Activated naive CD4-positive, alpha-beta T cell treated with anti-CD3 and anti-CD28 coated beads, Interleukin-2, amount 50 U/mL, for 24 hours (primary cell): ENCODE results near the gene AFDN.

ENCODE experiments used
- H3K27ac Mint-ChIP-seq: one replicate; pipeline ENCODE4 v1.8.0; 2021; ENCODE audit warnings: mild to moderate bottlenecking, mixed read lengths
- H3K27me3 Mint-ChIP-seq: one replicate; pipeline ENCODE4 v1.8.0; 2021; ENCODE audit warnings: mixed read lengths
- H3K36me3 Mint-ChIP-seq: one replicate; pipeline ENCODE4 v1.8.0; 2021; ENCODE audit warnings: mixed read lengths
- H3K4me1 Mint-ChIP-seq: one replicate; pipeline ENCODE4 v1.8.0; 2021; ENCODE audit warnings: mixed read lengths
- H3K4me3 Mint-ChIP-seq: one replicate; pipeline ENCODE4 v1.8.0; 2021; ENCODE audit warnings: mild to moderate bottlenecking, mixed read lengths
- H3K9me3 Mint-ChIP-seq: one replicate; pipeline ENCODE4 v1.8.0; 2021; ENCODE audit warnings: mixed read lengths

AFDN gene

DNA sequence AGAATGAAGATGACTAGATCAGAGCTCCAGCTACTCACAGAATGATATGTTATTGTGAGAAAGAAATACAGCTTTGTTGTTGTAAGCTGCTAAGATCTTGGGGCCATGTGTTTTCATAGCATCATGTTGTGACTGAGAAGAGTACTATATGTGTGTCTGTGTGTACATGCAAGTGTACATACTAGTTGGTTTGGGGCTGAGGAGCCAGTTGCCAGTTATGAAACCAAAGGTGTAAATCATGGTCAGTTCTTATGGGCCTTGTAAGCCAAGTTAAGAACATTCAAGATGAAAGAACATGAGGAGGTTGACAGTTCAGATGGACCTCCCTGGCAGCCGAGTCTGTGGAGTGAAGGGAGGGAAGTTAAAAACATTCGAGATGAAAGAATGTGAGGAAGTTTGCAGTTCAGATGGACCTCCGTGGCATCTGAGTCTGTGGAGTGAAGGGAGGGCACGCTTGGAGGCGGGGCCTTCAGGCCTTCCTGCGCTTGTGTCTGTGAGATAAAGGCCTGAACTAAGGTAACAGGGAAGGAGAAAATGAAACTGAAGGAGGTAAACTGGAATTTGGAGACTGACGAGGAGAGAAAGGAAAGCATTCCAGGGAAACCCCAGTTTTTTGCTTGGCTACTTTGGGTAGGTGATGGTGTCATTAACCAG is 13.9 kb downstream of the AFDN start:
- Mint-ChIP-seq H3K27me3 (peaks cover 10% of the 10 kb centered on the region), H3K36me3 (no peaks in the 10 kb centered on the region), H3K9me3 (no peaks in the 10 kb centered on the region), H3K4me1 (no peaks in the 10 kb centered on the region), H3K4me3 (no peak overlapping the region), H3K27ac (no peak overlapping the region)

DNA sequence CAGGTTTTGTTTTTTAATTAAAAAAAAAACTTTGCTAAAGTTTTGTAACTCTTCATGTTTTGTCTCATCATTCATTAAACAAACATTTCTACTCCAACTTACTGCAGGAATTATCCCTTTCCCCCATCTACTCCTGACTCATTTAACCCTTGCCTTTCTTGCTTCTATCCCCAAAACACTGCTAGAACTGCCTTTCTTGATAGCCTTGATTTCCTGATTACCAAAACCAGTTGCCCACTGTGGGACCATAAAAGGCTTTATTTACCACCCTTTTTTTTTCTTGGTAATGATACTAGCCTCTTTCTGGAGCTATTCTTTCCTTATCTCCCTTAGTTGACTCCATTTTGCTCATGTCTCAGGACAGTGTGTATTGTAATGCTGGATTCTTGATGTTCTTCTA is 15.3 kb downstream of the AFDN start:
- no peaks in the 10 kb centered on the region for H3K36me3 Mint-ChIP-seq
- H3K4me1 Mint-ChIP-seq, result no peaks in the 10 kb centered on the region
- no peak overlapping the region for H3K27ac Mint-ChIP-seq
- H3K4me3 Mint-ChIP-seq, result no peak overlapping the region
- no peaks in the 10 kb centered on the region for H3K9me3 Mint-ChIP-seq
- peaks cover 8% of the 10 kb centered on the region for H3K27me3 Mint-ChIP-seq

DNA sequence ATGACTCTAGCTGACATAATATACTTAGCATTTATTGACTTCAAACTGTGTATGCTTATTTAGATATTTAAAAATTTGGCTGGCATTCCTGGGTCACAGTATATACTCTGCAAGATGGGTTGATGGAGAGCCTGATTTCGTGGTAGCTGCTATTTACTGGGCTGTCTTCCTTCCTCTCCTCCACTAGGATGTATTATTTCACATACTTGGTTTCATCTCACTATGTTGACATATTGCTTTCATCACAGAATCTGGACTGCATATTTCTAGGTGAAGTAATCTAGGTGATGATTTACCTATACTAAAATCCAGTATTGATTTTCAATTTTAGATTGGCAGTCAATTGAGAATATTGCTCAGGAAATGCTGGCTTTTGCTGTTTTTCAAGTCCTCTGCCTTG is 15.7 kb downstream of the AFDN start:
- no peaks in the 10 kb centered on the region for H3K9me3 Mint-ChIP-seq

DNA sequence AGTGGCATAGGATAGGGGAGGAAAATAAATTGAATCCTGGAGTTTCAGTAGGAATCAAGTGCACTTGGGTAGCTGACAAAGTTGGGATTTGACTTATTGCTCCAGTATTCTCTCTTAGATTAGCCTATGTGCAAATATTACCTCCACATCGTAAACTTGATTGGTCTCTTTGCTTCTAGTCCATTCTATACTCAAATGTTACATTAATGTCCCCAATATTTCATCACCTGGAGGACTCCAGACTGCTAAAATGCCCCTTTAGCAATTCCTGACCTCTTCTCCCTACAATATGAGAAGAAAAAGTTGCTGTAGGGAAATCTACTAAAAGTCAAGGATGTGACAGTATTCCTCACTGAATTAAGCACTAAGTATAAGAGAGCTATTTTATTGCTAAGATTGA is 16.3 kb downstream of the AFDN start:
- H3K27ac Mint-ChIP-seq, result no peak overlapping the region
- H3K27me3 Mint-ChIP-seq, result peaks cover 7% of the 10 kb centered on the region
- H3K4me1 Mint-ChIP-seq, result no peaks in the 10 kb centered on the region
- no peak overlapping the region for H3K4me3 Mint-ChIP-seq
- no peaks in the 10 kb centered on the region for H3K9me3 Mint-ChIP-seq
- no peaks in the 10 kb centered on the region for H3K36me3 Mint-ChIP-seq

More for the DNA sequence above, 15.7 kb downstream of the AFDN start:
- Mint-ChIP-seq H3K4me3 (no peak overlapping the region), H3K4me1 (no peaks in the 10 kb centered on the region), H3K36me3 (no peaks in the 10 kb centered on the region), H3K27ac (no peak overlapping the region), H3K27me3 (peaks cover 8% of the 10 kb centered on the region)

DNA sequence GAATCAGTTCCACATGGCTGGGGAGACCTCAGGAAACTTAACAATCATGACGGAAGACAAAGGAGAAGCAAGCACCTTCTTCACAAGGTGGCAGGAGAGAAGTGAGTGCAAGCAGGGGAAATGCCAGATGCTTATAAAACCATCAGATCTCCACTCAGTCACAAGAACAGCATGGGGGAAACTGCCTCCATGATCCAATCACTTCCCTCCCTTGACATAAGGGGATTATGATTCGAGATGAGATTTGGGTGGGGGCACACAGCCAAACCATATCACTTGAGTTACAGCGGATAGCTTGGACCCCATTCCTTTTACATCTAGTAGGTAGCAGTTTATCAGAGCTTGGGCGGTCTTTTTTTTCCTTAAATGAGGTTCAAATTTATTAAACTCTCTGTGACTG is 19.1 kb downstream of the AFDN start:
- Mint-ChIP-seq H3K36me3 (no peaks in the 10 kb centered on the region), H3K4me3 (no peak overlapping the region), H3K9me3 (no peaks in the 10 kb centered on the region), H3K27me3 (peaks cover 12% of the 10 kb centered on the region), H3K4me1 (no peaks in the 10 kb centered on the region), H3K27ac (no peak overlapping the region)

DNA sequence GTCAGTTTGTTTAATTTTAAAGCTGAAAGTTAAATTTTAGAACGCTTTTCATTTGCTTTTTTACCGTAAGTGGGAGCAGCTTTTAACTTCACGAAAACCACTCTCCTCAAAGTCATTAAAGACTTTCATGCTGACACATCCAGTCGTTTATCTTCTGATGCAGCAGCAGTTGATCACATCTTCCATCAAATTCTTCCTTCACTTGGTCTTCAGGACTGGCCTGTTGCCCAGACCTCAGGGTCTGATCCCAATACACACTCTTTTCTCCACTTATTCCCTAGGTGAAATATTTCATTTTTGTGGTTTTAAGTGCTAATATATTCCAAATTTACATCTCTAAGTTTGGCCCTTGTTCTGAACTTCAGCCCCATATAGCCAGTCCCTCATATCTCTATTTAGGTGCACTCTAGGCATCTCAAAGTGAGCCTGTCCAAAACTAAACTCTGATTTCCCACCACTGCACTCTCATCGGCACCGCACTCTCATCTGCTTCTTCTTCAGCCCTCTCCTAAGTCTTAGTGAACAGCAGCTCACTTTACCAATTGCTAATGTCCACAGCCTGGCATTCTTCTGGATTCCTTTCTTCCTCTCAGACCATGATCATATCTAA is 20.4 kb downstream of the AFDN start:
- Mint-ChIP-seq H3K27me3 (peaks cover 17% of the 10 kb centered on the region), H3K27ac (no peak overlapping the region), H3K9me3 (no peaks in the 10 kb centered on the region), H3K4me1 (no peaks in the 10 kb centered on the region), H3K36me3 (no peaks in the 10 kb centered on the region), H3K4me3 (no peak overlapping the region)

DNA sequence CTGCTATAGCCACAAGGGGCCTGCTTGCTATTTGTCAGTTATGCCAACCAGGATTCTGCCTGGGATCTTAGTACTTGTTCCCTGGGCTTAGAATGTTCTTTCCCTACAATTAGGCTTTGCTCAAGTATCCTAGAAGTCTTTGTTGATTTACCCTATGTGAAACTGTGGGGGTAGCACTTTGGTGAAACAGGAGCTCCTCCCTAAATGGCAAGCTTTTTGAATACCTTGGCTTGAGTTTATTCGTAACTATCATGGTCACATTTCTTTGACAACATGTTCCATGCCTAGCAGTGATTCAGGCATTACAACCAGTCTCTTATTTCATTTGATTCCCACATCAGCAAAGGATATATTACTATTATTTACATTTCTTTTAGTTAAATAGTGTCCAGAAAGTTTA is 21.2 kb downstream of the AFDN start:
- Mint-ChIP-seq H3K27ac (no peak overlapping the region), H3K4me3 (no peak overlapping the region), H3K27me3 (peaks cover 23% of the 10 kb centered on the region), H3K36me3 (no peaks in the 10 kb centered on the region), H3K9me3 (no peaks in the 10 kb centered on the region), H3K4me1 (no peaks in the 10 kb centered on the region)

DNA sequence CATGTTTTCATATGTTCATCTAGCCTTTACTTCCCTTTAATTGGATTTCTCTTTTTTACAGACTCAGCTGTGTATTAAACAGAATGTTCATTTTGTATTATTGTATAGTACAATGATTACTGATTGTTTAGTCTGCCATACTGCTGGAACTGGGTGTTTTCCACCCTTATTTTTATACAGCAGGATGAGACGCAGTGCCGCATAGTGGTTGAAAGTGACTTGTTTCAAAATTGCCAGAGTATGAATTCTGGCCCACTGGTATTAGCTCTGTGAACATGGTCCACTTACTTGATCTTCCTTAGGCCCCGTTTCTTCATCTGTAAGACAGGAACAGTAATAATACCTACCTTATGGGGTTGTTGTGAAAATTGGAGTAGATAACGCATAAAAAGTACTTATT is 22.1 kb downstream of the AFDN start:
- no peak overlapping the region for H3K4me3 Mint-ChIP-seq
- peaks cover 23% of the 10 kb centered on the region for H3K27me3 Mint-ChIP-seq
- H3K27ac Mint-ChIP-seq, result no peak overlapping the region
- no peaks in the 10 kb centered on the region for H3K4me1 Mint-ChIP-seq
- H3K9me3 Mint-ChIP-seq, result no peaks in the 10 kb centered on the region
- no peaks in the 10 kb centered on the region for H3K36me3 Mint-ChIP-seq

DNA sequence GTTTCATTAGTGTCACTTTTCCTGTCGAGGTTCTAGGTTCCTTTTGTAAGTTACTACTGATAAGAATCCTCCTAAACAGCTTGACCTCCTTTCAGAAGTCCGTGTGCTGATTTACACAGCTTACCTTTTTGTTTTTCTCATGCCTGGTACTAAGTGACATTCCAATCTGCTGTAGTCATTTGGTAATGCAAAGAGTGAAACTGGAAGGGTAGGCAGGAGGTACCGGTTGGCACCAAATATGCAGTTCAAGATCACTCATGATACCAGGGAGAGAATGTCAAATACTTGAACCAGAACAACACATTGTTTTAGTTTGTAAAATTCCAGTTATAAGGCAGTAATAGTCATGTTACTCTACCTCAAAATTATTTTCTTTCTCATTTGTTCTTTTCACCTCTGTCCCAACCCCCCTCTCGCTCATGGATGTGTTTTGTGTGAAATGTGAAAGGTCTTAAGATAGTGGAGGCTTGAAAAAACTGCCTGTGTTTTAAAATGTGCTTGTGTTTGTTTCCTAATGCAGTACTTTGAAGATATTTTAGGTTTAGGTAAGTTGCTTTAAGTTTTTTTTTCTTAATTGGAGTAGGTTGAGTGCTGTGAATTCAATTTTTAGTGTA is 23.2 kb downstream of the AFDN start:
- Mint-ChIP-seq H3K4me1 (no peaks in the 10 kb centered on the region), H3K4me3 (no peak overlapping the region), H3K27me3 (peaks cover 24% of the 10 kb centered on the region), H3K36me3 (no peaks in the 10 kb centered on the region), H3K27ac (no peak overlapping the region), H3K9me3 (no peaks in the 10 kb centered on the region)

DNA sequence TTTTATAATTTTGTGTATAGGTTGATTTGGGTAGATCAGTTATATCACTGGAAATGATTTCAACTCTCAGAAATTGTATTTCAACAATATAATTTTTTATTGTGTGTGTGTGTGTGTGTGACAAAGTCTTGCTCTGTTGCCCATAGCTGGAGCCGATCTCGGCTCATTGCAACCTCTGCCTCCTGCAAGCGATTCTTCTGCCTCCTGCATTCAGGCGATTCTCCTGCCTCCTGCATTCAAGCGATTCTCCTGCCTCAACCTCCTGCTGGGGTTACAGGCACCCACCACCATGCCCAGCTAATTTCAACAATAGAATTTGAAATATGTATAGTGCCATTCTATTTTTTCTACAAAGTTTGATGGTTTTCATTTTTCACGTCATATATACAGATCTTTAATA is 24.1 kb downstream of the AFDN start:
- no peak overlapping the region for H3K27ac Mint-ChIP-seq
- no peaks in the 10 kb centered on the region for H3K36me3 Mint-ChIP-seq
- no peaks in the 10 kb centered on the region for H3K4me1 Mint-ChIP-seq
- H3K27me3 Mint-ChIP-seq, result peaks cover 24% of the 10 kb centered on the region
- no peak overlapping the region for H3K4me3 Mint-ChIP-seq
- no peaks in the 10 kb centered on the region for H3K9me3 Mint-ChIP-seq

DNA sequence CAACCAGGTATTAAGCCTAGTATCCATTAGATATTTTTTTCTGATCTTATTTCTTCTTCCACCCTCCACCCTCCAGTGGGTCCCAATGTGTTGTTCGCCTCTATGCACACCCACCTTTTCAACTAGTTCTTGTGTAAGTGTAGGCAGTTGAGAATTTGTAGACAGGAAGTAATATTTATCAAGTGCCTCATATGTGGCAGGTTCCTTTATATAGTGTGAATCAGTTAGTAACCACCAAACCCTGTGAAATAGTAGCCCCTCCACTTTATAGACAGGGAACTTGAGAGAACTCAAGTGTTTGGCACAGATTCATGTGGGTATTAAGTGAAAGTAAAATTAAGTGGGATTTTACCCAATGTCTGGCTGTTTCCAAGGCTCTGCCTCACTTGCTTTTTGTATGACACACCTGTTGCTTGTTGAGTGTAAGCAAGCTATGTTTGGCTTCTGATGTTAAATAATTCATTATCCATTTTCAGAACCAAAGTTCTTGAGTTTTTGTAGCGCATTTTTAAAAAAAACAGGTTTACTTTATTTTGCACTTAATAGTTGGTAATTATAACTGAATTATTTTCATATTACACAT is 24.8 kb downstream of the AFDN start:
- peaks cover 24% of the 10 kb centered on the region for H3K27me3 Mint-ChIP-seq

DNA sequence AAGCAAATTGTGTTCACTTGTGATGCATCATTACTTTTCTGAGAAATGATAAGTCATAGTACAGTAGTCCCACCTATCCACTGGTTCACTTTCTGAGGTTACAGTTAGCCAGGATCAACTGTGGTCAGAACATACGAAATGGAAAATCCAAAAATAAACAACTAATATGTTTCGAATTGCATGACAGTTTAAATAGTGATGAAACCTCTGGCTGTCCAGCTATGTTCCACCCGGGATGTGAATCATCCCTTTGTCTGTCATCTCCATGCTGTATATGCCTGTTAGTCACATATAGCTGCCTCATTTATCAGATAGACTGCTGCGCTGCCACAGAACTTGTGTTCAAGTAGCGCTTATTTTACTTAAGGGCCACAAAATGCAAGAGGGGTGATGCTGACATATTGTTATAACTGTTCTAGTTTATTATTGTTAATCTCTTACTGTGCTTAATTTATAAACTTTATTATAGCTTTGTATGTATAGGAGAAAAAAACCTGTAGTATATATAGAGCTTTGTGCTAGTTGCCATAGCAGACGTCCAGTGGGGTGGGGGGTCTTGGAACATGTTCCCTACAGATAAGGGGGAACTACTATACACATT is 29.2 kb downstream of the AFDN start:
- Mint-ChIP-seq H3K9me3 (no peaks in the 10 kb centered on the region), H3K27me3 (peaks cover 22% of the 10 kb centered on the region), H3K27ac (no peak overlapping the region), H3K4me3 (no peak overlapping the region), H3K4me1 (no peaks in the 10 kb centered on the region), H3K36me3 (no peaks in the 10 kb centered on the region)

More for the DNA sequence above, 24.8 kb downstream of the AFDN start:
- Mint-ChIP-seq H3K36me3 (no peaks in the 10 kb centered on the region), H3K27ac (no peak overlapping the region), H3K9me3 (no peaks in the 10 kb centered on the region), H3K4me1 (no peaks in the 10 kb centered on the region), H3K4me3 (no peak overlapping the region)

DNA sequence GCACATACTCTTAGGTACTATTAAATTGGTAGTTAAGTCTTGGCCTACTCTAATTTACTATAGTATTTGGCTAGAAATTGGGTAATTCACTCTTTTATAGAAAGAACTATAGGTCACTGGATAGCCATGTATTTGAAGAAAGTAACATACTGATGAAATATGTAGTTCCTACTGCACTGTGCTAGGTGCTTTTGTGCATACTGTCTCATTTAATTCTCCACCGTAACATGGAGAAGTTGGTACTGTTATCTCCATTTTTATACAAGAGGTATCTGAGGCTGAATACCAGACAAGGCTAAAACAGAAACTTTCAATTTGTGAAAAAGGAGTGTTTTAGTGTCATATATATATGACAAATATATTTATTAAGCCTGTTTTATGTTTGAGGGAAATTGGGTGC is 29.8 kb downstream of the AFDN start:
- no peak overlapping the region for H3K4me3 Mint-ChIP-seq
- no peaks in the 10 kb centered on the region for H3K4me1 Mint-ChIP-seq
- no peaks in the 10 kb centered on the region for H3K9me3 Mint-ChIP-seq
- no peaks in the 10 kb centered on the region for H3K36me3 Mint-ChIP-seq
- H3K27me3 Mint-ChIP-seq, result peaks cover 21% of the 10 kb centered on the region
- H3K27ac Mint-ChIP-seq, result no peak overlapping the region

DNA sequence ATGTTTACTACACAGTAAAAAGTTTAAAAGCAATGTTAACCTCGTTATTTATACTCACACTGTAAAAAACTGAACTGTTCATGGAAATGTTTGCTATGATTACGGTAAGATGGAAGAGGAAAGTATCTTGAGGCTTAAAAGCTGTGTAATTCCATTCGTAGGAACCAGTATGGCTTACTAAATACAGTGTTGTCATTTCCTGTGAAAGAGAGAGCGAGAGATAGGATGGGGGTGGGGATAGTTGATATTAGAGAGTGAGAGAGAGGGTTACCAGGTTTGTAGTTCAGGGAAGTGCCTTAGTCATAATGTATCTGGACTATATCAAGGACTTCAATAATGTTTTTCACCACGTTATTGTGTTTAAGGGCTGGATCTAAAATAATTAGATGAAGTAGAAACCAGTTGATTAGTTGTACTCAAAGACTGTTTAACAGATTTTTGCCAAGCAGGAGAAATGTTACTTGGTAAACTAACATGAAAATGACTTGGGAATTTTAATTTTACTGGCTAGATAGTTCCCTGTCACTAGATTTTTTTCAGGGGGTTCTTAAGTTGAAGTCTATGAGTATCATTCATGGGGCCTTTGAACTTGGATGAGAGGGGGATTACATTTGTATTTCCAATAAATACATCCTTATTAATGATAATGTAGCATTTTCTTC is 30.4 kb downstream of the AFDN start:
- Mint-ChIP-seq H3K4me1 (no peaks in the 10 kb centered on the region), H3K27ac (no peak overlapping the region), H3K27me3 (peaks cover 23% of the 10 kb centered on the region), H3K4me3 (no peak overlapping the region), H3K36me3 (no peaks in the 10 kb centered on the region), H3K9me3 (no peaks in the 10 kb centered on the region)

DNA sequence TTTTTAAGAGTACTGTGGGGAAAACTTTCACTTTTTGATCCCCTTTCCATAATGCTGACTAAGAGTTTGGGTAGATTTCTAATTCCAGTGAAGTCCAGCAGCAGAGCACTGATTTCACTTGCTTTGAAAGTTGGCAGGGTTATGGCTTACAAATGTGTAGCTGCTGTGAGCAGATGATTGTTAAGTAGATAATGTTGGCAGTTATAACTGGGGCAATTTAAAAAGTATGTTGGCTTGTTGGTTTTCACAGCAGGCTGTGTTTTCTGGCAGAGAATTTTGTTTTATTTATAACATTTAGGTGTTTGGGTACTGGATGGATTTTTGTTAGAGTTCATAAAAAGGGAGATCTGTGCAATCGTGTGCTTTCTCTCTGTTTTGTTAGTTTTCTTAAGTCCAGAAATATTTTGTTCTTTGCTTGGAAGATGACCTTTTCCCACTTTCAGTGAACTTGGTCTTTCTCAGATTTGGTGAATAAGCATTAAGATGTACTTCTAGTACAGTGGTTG is 31.4 kb downstream of the AFDN start:
- H3K27me3 Mint-ChIP-seq, result peaks cover 17% of the 10 kb centered on the region
- no peak overlapping the region for H3K27ac Mint-ChIP-seq
- H3K9me3 Mint-ChIP-seq, result no peaks in the 10 kb centered on the region
- no peak overlapping the region for H3K4me3 Mint-ChIP-seq
- no peaks in the 10 kb centered on the region for H3K36me3 Mint-ChIP-seq
- H3K4me1 Mint-ChIP-seq, result no peaks in the 10 kb centered on the region
